Measurements from ENCODE around the gene STK39.

Gene STK39

GRCh38 chr2:167943897-167944296, 303.5 kb downstream of the STK39 start:
- no peaks in the 10 kb centered on the region for H3K9me3 Mint-ChIP-seq
- H3K4me1 Mint-ChIP-seq = no peaks in the 10 kb centered on the region
- H3K36me3 Mint-ChIP-seq = no peaks in the 10 kb centered on the region
- no peak for ATAC-seq
- DNase-seq (ENCODE audit: low spot score in 2 of 2) = no peak
- H3K4me3 Mint-ChIP-seq = no peak overlapping the region
- no peak overlapping the region for H3K27ac Mint-ChIP-seq

GRCh38 chr2:167943368-167943767, 304.0 kb downstream of the STK39 start:
- H3K36me3 Mint-ChIP-seq = no peaks in the 10 kb centered on the region
- no peaks in the 10 kb centered on the region for H3K9me3 Mint-ChIP-seq
- ATAC-seq (no peak), DNase-seq (ENCODE audit: low spot score in 2 of 2) (no peak)
- H3K27ac Mint-ChIP-seq = no peak overlapping the region
- H3K4me3 Mint-ChIP-seq = no peak overlapping the region
- H3K4me1 Mint-ChIP-seq = no peaks in the 10 kb centered on the region

GRCh38 chr2:167942366-167943081, 304.9 kb downstream of the STK39 start:
- H3K27ac Mint-ChIP-seq = no peak overlapping the region
- no peaks in the 10 kb centered on the region for H3K9me3 Mint-ChIP-seq
- H3K4me1 Mint-ChIP-seq = no peaks in the 10 kb centered on the region
- no peaks in the 10 kb centered on the region for H3K36me3 Mint-ChIP-seq
- ATAC-seq = no peak
- no peak overlapping the region for H3K4me3 Mint-ChIP-seq
- no peak for DNase-seq (ENCODE audit: low spot score in 2 of 2)

GRCh38 chr2:167941604-167942003, 305.8 kb downstream of the STK39 start:
- Mint-ChIP-seq H3K27ac (no peak overlapping the region), H3K4me3 (no peak overlapping the region), H3K36me3 (no peaks in the 10 kb centered on the region), H3K9me3 (no peaks in the 10 kb centered on the region), H3K4me1 (no peaks in the 10 kb centered on the region)
- DNase-seq (ENCODE audit: low spot score in 2 of 2) (no peak), ATAC-seq (no peak)

GRCh38 chr2:167940734-167941507, 306.5 kb downstream of the STK39 start:
- Mint-ChIP-seq H3K36me3 (no peaks in the 10 kb centered on the region), H3K4me1 (no peaks in the 10 kb centered on the region), H3K9me3 (no peaks in the 10 kb centered on the region), H3K27ac (no peak overlapping the region), H3K4me3 (no peak overlapping the region)
- DNase-seq (ENCODE audit: low spot score in 2 of 2) (no peak), ATAC-seq (no peak)

- no peaks in the 10 kb centered on the region for H3K36me3 Mint-ChIP-seq
- H3K9me3 Mint-ChIP-seq = no peaks in the 10 kb centered on the region
- ATAC-seq (no peak), DNase-seq (ENCODE audit: low spot score in 2 of 2) (no peak)
- no peak overlapping the region for H3K27ac Mint-ChIP-seq
- no peak overlapping the region for H3K4me3 Mint-ChIP-seq
- H3K4me1 Mint-ChIP-seq = no peaks in the 10 kb centered on the region
These were observed 307.1 kb downstream of the STK39 start for GRCh38 chr2:167940346-167940725.

- H3K36me3 Mint-ChIP-seq = no peaks in the 10 kb centered on the region
- no peaks in the 10 kb centered on the region for H3K4me1 Mint-ChIP-seq
- H3K27ac Mint-ChIP-seq = no peak overlapping the region
- no peak for ATAC-seq
- H3K9me3 Mint-ChIP-seq = no peaks in the 10 kb centered on the region
- DNase-seq (ENCODE audit: low spot score in 2 of 2) = no peak
- H3K4me3 Mint-ChIP-seq = no peak overlapping the region
These were observed 307.7 kb downstream of the STK39 start for GRCh38 chr2:167939514-167940345.

- no peak overlapping the region for H3K27ac Mint-ChIP-seq
- H3K4me1 Mint-ChIP-seq = no peaks in the 10 kb centered on the region
- H3K4me3 Mint-ChIP-seq = no peak overlapping the region
- DNase-seq (ENCODE audit: low spot score in 2 of 2) (no peak), ATAC-seq (no peak)
- no peaks in the 10 kb centered on the region for H3K9me3 Mint-ChIP-seq
- no peaks in the 10 kb centered on the region for H3K36me3 Mint-ChIP-seq
These were observed 310.0 kb downstream of the STK39 start for GRCh38 chr2:167937403-167937802.

GRCh38 chr2:167935803-167936110, 311.6 kb downstream of the STK39 start:
- Mint-ChIP-seq H3K4me1 (no peaks in the 10 kb centered on the region), H3K9me3 (no peaks in the 10 kb centered on the region), H3K4me3 (no peak overlapping the region), H3K27ac (no peak overlapping the region), H3K36me3 (no peaks in the 10 kb centered on the region)
- no peak for DNase-seq (ENCODE audit: low spot score in 2 of 2)
- no peak for ATAC-seq

- H3K9me3 Mint-ChIP-seq = no peaks in the 10 kb centered on the region
- DNase-seq (ENCODE audit: low spot score in 2 of 2) = no peak
- no peak overlapping the region for H3K4me3 Mint-ChIP-seq
- ATAC-seq = no peak
- H3K4me1 Mint-ChIP-seq = no peaks in the 10 kb centered on the region
- no peak overlapping the region for H3K27ac Mint-ChIP-seq
- H3K36me3 Mint-ChIP-seq = no peaks in the 10 kb centered on the region
These were observed 314.1 kb downstream of the STK39 start for GRCh38 chr2:167933097-167933814.

GRCh38 chr2:167932123-167932693, 315.2 kb downstream of the STK39 start:
- Mint-ChIP-seq H3K4me1 (no peaks in the 10 kb centered on the region), H3K9me3 (no peaks in the 10 kb centered on the region), H3K36me3 (no peaks in the 10 kb centered on the region), H3K4me3 (no peak overlapping the region), H3K27ac (no peak overlapping the region)
- DNase-seq (ENCODE audit: low spot score in 2 of 2) = no peak
- ATAC-seq = no peak

GRCh38 chr2:167929484-167929883, 317.9 kb downstream of the STK39 start:
- no peaks in the 10 kb centered on the region for H3K9me3 Mint-ChIP-seq
- DNase-seq (ENCODE audit: low spot score in 2 of 2) = no peak
- H3K4me3 Mint-ChIP-seq = no peak overlapping the region
- peak; percentile 6 for ATAC-seq
- H3K4me1 Mint-ChIP-seq = no peaks in the 10 kb centered on the region
- no peak overlapping the region for H3K27ac Mint-ChIP-seq
- no peaks in the 10 kb centered on the region for H3K36me3 Mint-ChIP-seq

- no peaks in the 10 kb centered on the region for H3K9me3 Mint-ChIP-seq
- H3K4me3 Mint-ChIP-seq = no peak overlapping the region
- H3K36me3 Mint-ChIP-seq = no peaks in the 10 kb centered on the region
- ATAC-seq (no peak), DNase-seq (ENCODE audit: low spot score in 2 of 2) (no peak)
- no peak overlapping the region for H3K27ac Mint-ChIP-seq
- no peaks in the 10 kb centered on the region for H3K4me1 Mint-ChIP-seq
These were observed 319.0 kb downstream of the STK39 start for GRCh38 chr2:167928434-167928833.

GRCh38 chr2:167925758-167926157, 321.6 kb downstream of the STK39 start:
- ATAC-seq = no peak
- Mint-ChIP-seq H3K9me3 (no peaks in the 10 kb centered on the region), H3K36me3 (no peaks in the 10 kb centered on the region), H3K4me1 (no peaks in the 10 kb centered on the region), H3K27ac (no peak overlapping the region), H3K4me3 (no peak overlapping the region)
- DNase-seq (ENCODE audit: low spot score in 2 of 2) = no peak

- no peaks in the 10 kb centered on the region for H3K9me3 Mint-ChIP-seq
- H3K36me3 Mint-ChIP-seq = no peaks in the 10 kb centered on the region
- H3K27ac Mint-ChIP-seq = no peak overlapping the region
These were observed 322.8 kb downstream of the STK39 start for GRCh38 chr2:167924556-167924955.

More at GRCh38 chr2:167924556-167924955, 322.8 kb downstream of the STK39 start:
- no peak for DNase-seq (ENCODE audit: low spot score in 2 of 2)
- ATAC-seq = no peak
- Mint-ChIP-seq H3K4me3 (no peak overlapping the region), H3K4me1 (peaks cover 1% of the 10 kb centered on the region)
